K562 (cell line): ENCODE data around the gene CCDC88C. TPM values are rescaled to one million over a fixed set of nuclear protein-coding genes. Genes with fewer than 3 reads are reported as not detected.
A peak's percentile ranks its signal among the peaks of the same experiment; 100 is the strongest.

ENCODE experiments used
- ATAC-seq: fragments of 200-7000 bp; cut with Tn5 transposase; 3 replicates; pipeline ENCODE4 v1.9.1; 2020; ENCODE audit warnings: moderate library complexity
- BruUV-seq: library from RNA; stranded (reverse); fragments of 400-500 nt; replicated peaks from 2 replicates; lab custom pipeline; 2021; lab: Mats Ljungman, UMichigan
- CTCF ChIA-PET: fragments of 300-600 bp; formaldehyde crosslinking; extraction: SDS; loops from one replicate; lab custom pipeline; 2021; ENCODE audit warnings: low intra/inter-chr PET ratio; lab: Yijun Ruan, JAX
- POLR2A ChIA-PET: fragments of 300-600, 350-650 bp; sonication (Branson Sonifier 250); formaldehyde crosslinking; extraction: SDS; loops from one replicate; lab custom pipeline; 2021; ENCODE audit warnings: antibody characterized with exemption, inconsistent platforms; lab: Yijun Ruan, JAX
- DNase-seq, 4 experiments: peaks; one replicate each; pipeline versions ENCODE4 v3.0.0 to v3.0.0-alpha.2; 2011 to 2018; ENCODE audit warnings: low spot score in 3 of 4, mixed read lengths in 3 of 4; ENCODE audit errors: extremely low read depth in 1 of 4
- FAIRE-seq: peaks from 2 replicates; lab custom pipeline; 2011; peaks lifted over from hg19 to GRCh38; lab: Jason Lieb, UNC
- H2AFZ ChIP-seq: 2 replicates; pipeline ENCODE4 v1.6.0; 2011; ENCODE audit warnings: low read depth, low read length, control low read depth, inconsistent platforms
- H3K27ac ChIP-seq: fragments of 200-600 bp; 3 replicates; pipeline ENCODE4 v1.8.0; 2011; ENCODE audit warnings: low read depth, mild to moderate bottlenecking, control low read depth, inconsistent platforms, low read length, moderate library complexity, mixed read lengths; ENCODE audit errors: extremely low read depth
- H3K27me3 ChIP-seq, 2 experiments: fragments of 300-600 bp in 1 of 2; 2 replicates in 1 of 2; 3 replicates in 1 of 2; pipeline versions ENCODE4 v1.6.0 to v1.8.0; 2011; ENCODE audit warnings: inconsistent platforms in 2 of 2, low read length in 2 of 2, mild to moderate bottlenecking in 1 of 2, mixed read lengths in 1 of 2, moderate library complexity in 1 of 2; ENCODE audit not compliant: control insufficient read depth in 2 of 2, insufficient read depth in 2 of 2
- H3K36me3 ChIP-seq: fragments of 300-600 bp; 3 replicates; pipeline ENCODE4 v1.8.0; 2011; ENCODE audit warnings: mild to moderate bottlenecking, low read length, inconsistent platforms; ENCODE audit not compliant: control insufficient read depth, insufficient read depth
- H3K4me1 ChIP-seq, 2 experiments: fragments of 200-600 bp in 1 of 2; replicated peaks in 1 of 2; 2 replicates in 1 of 2; 3 replicates in 1 of 2; pipeline versions ENCODE4 v1.5.1 to v1.8.0; 2011; ENCODE audit warnings: inconsistent platforms in 2 of 2, low read length in 2 of 2, mild to moderate bottlenecking in 1 of 2, mixed read lengths in 1 of 2, moderate library complexity in 1 of 2; ENCODE audit not compliant: control insufficient read depth in 2 of 2, insufficient read depth in 2 of 2
- H3K4me2 ChIP-seq: 2 replicates; pipeline ENCODE4 v1.6.1; 2011; ENCODE audit warnings: low read length, control low read depth, inconsistent platforms, mixed read lengths; ENCODE audit not compliant: insufficient read depth
- H3K4me3 ChIP-seq: fragments of 200-600 bp; sonication (generic), shearing (Covaris generic); 2 replicates; pipeline ENCODE4 v1.5.1; 2016; ENCODE audit warnings: control low read depth, inconsistent platforms
- H3K79me2 ChIP-seq: fragments of 200-600 bp; 3 replicates; pipeline ENCODE4 v1.8.0; 2011; ENCODE audit warnings: low read length, inconsistent platforms; ENCODE audit not compliant: control insufficient read depth, insufficient read depth
- H3K9ac ChIP-seq, 2 experiments: 2 replicates each; pipeline versions ENCODE4 v1.6.0 to v1.6.1; 2011; ENCODE audit warnings: low read depth in 2 of 2, low read length in 2 of 2, control low read depth in 1 of 2, inconsistent platforms in 1 of 2, mild to moderate bottlenecking in 1 of 2, mixed read lengths in 1 of 2; ENCODE audit not compliant: insufficient read depth in 1 of 2
- H3K9me1 ChIP-seq: one replicate; pipeline ENCODE4 v1.6.0; 2011; ENCODE audit warnings: inconsistent platforms, mild to moderate bottlenecking, low read length, moderate library complexity; ENCODE audit not compliant: control insufficient read depth, insufficient read depth
- H3K9me3 ChIP-seq: replicated peaks from 2 replicates; pipeline ENCODE4 v1.5.1; 2011; ENCODE audit warnings: low read depth, low read length, inconsistent platforms; ENCODE audit not compliant: control insufficient read depth, insufficient read depth
- H4K20me1 ChIP-seq: replicated peaks from 2 replicates; pipeline ENCODE4 v1.6.1; 2011; ENCODE audit warnings: low read length, inconsistent platforms, mixed read lengths; ENCODE audit not compliant: control insufficient read depth, insufficient read depth
- ELF1 ChIP-seq: fragments of 200-800 bp; sonication (Bioruptor generic); IDR thresholded peaks from 2 replicates; pipeline ENCODE4 v1.6.1; 2016; ENCODE audit warnings: missing genetic modification characterization, missing compliant biosample characterization
- HEY1 ChIP-seq: fragments of 250-450 bp; sonication (Bioruptor Pico); IDR thresholded peaks from 2 replicates; pipeline ENCODE4 v1.5.0; 2020; ENCODE audit warnings: mild to moderate bottlenecking, moderate library complexity, borderline replicate concordance
- HOXB6 ChIP-seq: fragments of 250-450 bp; sonication (Bioruptor Pico); IDR thresholded peaks from 2 replicates; pipeline ENCODE4 v1.5.1; 2022; ENCODE audit warnings: mild to moderate bottlenecking, borderline replicate concordance
- KDM4B ChIP-seq, 2 experiments: fragments of 450-650 bp in 1 of 2; sonication (generic) in 1 of 2; IDR thresholded peaks; 2 replicates each; pipeline ENCODE4 v1.6.1; 2016 to 2017; ENCODE audit warnings: borderline replicate concordance in 2 of 2, antibody characterized with exemption in 1 of 2, low read depth in 1 of 2, mild to moderate bottlenecking in 1 of 2
- MTA1 ChIP-seq: fragments of 450-650 bp; IDR thresholded peaks from 2 replicates; pipeline ENCODE4 v1.6.1; 2017; ENCODE audit warnings: borderline replicate concordance
- PCBP2 ChIP-seq: fragments of 200-400 bp; formaldehyde crosslinking; IDR thresholded peaks from 2 replicates; pipeline ENCODE4 v1.6.1; 2018; ENCODE audit warnings: low read length, low read depth, mild to moderate bottlenecking, moderate library complexity; ENCODE audit not compliant: poor library complexity, severe bottlenecking
- PHF20 ChIP-seq: fragments of 450-650 bp; IDR thresholded peaks from 2 replicates; pipeline ENCODE4 v1.6.1; 2018; ENCODE audit not compliant: partially characterized antibody
- PML ChIP-seq: IDR thresholded peaks from 2 replicates; pipeline ENCODE4 v1.6.1; 2012; ENCODE audit warnings: low read length, inconsistent platforms
- POLR2H ChIP-seq: IDR thresholded peaks from 2 replicates; pipeline ENCODE4 v1.6.1; 2016; ENCODE audit warnings: missing genetic modification characterization, low read depth, mild to moderate bottlenecking, control low read depth, missing compliant biosample characterization, moderate library complexity
- RB1 ChIP-seq: fragments of 450-650 bp; IDR thresholded peaks from 2 replicates; pipeline ENCODE4 v1.6.1; 2017; ENCODE audit warnings: low read depth, mild to moderate bottlenecking
- SIN3B ChIP-seq: fragments of 450-650 bp; IDR thresholded peaks from 2 replicates; pipeline ENCODE4 v1.6.1; 2017; ENCODE audit warnings: low read depth, mild to moderate bottlenecking, moderate library complexity
- SIRT6 ChIP-seq: IDR thresholded peaks from one replicate; pipeline ENCODE4 v1.6.1; 2012; ENCODE audit warnings: low read depth, mild to moderate bottlenecking, control low read depth, inconsistent platforms, low read length, moderate library complexity
- XRCC4 ChIP-seq: IDR thresholded peaks from one replicate; pipeline ENCODE4 v1.6.1; 2011; ENCODE audit not compliant: insufficient read depth, insufficient read length; ENCODE audit errors: extremely low read depth
- ZBTB9 ChIP-seq: fragments of 450-650 bp; formaldehyde crosslinking; IDR thresholded peaks from 2 replicates; pipeline ENCODE4 v1.4.0; 2020; ENCODE audit warnings: mild to moderate bottlenecking, moderate library complexity
- ZFX ChIP-seq: sonication (generic); formaldehyde crosslinking; IDR thresholded peaks from 2 replicates; pipeline ENCODE4 v1.8.0; 2022; ENCODE audit warnings: mild to moderate bottlenecking, missing genetic modification reagents, moderate library complexity
- ZNF224 ChIP-seq: sonication (generic); formaldehyde crosslinking; IDR thresholded peaks from 2 replicates; pipeline ENCODE4 v1.8.0; 2022; ENCODE audit warnings: mild to moderate bottlenecking, missing genetic modification reagents
- ZNF347 ChIP-seq: fragments of 450-650 bp; formaldehyde crosslinking; IDR thresholded peaks from 2 replicates; pipeline ENCODE4 v1.4.0; 2020; ENCODE audit warnings: low read depth, mild to moderate bottlenecking, moderate library complexity
- ZNF79 ChIP-seq: fragments of 250-450 bp; sonication (Bioruptor Pico); IDR thresholded peaks from 2 replicates; pipeline ENCODE4 v1.4.0; 2020; ENCODE audit warnings: low read depth, mild to moderate bottlenecking, moderate library complexity
- WGBS: fragments of 100-300 bp; shearing (Covaris generic); methylation state at CpG from one replicate; pipeline ENCODE4 v1.1.6; 2016; ENCODE audit warnings: low coverage, mixed read lengths; ENCODE audit not compliant: insufficient coverage; ENCODE audit errors: missing lambda C conversion rate; 5-methylcytosine and 5-hydroxymethylcytosine counted together
- in situ Hi-C: fragments of 300-500 bp; cut with MboI; formaldehyde crosslinking; loops from 4 replicates; pipeline ENCODE4 v1.15.0; 2018; ENCODE audit warnings: inconsistent platforms, mixed read lengths
- intact Hi-C: fragments of 100-400 bp; cut with micrococcal nuclease; formaldehyde crosslinking; loops from 2 replicates; pipeline ENCODE4 v1.14.2; 2022
- polyA plus RNA-seq, 8 experiments: library from polyadenylated mRNA; depleted of rRNA in 4 of 8; stranded (reverse) in 5 of 8; unstranded in 3 of 8; fragments of >200 nt; fragmentation: Nextera tagmentation in 2 of 8; fragmentation: Illumina TruSeq in 1 of 8; extraction: Ambion mirVana in 2 of 8; extraction: Trizol in 1 of 8; gene quantifications; 2 replicates each; pipeline versions ENCODE4 v1.2.1 to v1.2.3, GENCODE V29; 2011 to 2014; ENCODE audit warnings: inconsistent platforms in 1 of 8, missing spikeins in 1 of 8
- total RNA-seq, 7 experiments: library from RNA; depleted of rRNA in 6 of 7; stranded (reverse); fragments of >200 nt in 6 of 7; fragmentation: Illumina TruSeq in 2 of 7; extraction: Trizol in 2 of 7; gene quantifications; 2 replicates each; pipeline versions ENCODE4 v1.2.1 to v1.2.3, GENCODE V29; 2011 to 2021; ENCODE audit warnings: low replicate concordance in 1 of 7
- TF ChIP-seq, protein P1 (sequence below), 3 experiments: IDR thresholded peaks in 2 of 3; conservative IDR thresholded peaks in 1 of 3; 2 replicates each; pipeline ENCODE4 v1.5.1; 2011 to 2012; ENCODE audit warnings: low read length in 3 of 3, mild to moderate bottlenecking in 3 of 3, control low read depth in 2 of 3, improper control_type of control experiment in 1 of 3, inconsistent platforms in 1 of 3, low read depth in 1 of 3, mixed read lengths in 1 of 3, moderate library complexity in 1 of 3; ENCODE audit not compliant: insufficient read depth in 2 of 3

The CCDC88C gene
- total and polyA plus RNA-seq, 9 of the 15 experiments (the other 6 are each of a cell fraction or from before 2014, with no cell fraction given), result 0.62 to 22.5 (median 10.7) TPM

GRCh38 chr14:91264151-91265150, 153.2 kb downstream of the CCDC88C start:
- Histone ChIP-seq H3K4me1 (peaks cover 37 to 43% of the 10 kb centered on the region in 2 experiments), H3K27ac (peak overlapping the region; percentile 84), H3K4me2 (peak overlapping the region; percentile 87)
- TF ChIP-seq HOXB6 (CRISPR knock-in tag), result no peak
- peak; percentile 50; the same call in 1 of the 2 replicates for TF ChIP-seq SIN3B
- TF ChIP-seq ZNF347 (CRISPR knock-in tag), result no peak
- no peak for TF ChIP-seq PCBP2
- TF ChIP-seq, protein P1, sequence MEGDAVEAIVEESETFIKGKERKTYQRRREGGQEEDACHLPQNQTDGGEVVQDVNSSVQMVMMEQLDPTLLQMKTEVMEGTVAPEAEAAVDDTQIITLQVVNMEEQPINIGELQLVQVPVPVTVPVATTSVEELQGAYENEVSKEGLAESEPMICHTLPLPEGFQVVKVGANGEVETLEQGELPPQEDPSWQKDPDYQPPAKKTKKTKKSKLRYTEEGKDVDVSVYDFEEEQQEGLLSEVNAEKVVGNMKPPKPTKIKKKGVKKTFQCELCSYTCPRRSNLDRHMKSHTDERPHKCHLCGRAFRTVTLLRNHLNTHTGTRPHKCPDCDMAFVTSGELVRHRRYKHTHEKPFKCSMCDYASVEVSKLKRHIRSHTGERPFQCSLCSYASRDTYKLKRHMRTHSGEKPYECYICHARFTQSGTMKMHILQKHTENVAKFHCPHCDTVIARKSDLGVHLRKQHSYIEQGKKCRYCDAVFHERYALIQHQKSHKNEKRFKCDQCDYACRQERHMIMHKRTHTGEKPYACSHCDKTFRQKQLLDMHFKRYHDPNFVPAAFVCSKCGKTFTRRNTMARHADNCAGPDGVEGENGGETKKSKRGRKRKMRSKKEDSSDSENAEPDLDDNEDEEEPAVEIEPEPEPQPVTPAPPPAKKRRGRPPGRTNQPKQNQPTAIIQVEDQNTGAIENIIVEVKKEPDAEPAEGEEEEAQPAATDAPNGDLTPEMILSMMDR (IDR thresholded peaks at IDR 0.05 in 2 of 3, conservative IDR thresholded peaks at IDR 0.05 in 1 of 3; ENCODE audit: insufficient read depth in 2 of 3, low read depth in 1 of 3, low read length in 3 of 3), result no peak
- TF ChIP-seq SIRT6, result no peak
- no peak for TF ChIP-seq ZBTB9 (CRISPR knock-in tag)
- no peak for TF ChIP-seq XRCC4
- no peak for TF ChIP-seq PHF20
- peak; percentile 35; the same call in 1 of the 2 replicates for TF ChIP-seq RB1
- TF ChIP-seq POLR2H (tag), result no peak
- TF ChIP-seq ZFX (CRISPR knock-in tag), result peak; percentile 64
- no peak for TF ChIP-seq HEY1
- no peak for TF ChIP-seq ZNF224
- TF ChIP-seq ZNF79 (CRISPR knock-in tag), result no peak
- TF ChIP-seq KDM4B (IDR thresholded peaks at IDR 0.05; ENCODE audit: borderline replicate concordance in 2 of 2, low read depth in 1 of 2), result no peak
- no peak for TF ChIP-seq MTA1
- no peak for TF ChIP-seq ELF1 (tag)
- no peak for TF ChIP-seq PML

More at GRCh38 chr14:91264151-91265150, 153.2 kb downstream of the CCDC88C start:
- Histone ChIP-seq H3K36me3 (no peaks in the 10 kb centered on the region), H3K4me3 (peak overlapping the region; percentile 61), H3K27me3 (no peaks in the 10 kb centered on the region), H3K9ac (peak overlapping the region; percentile 88 to 93), H4K20me1 (no peaks in the 10 kb centered on the region), H3K9me1 (no peaks in the 10 kb centered on the region), H3K79me2 (peaks cover 31% of the 10 kb centered on the region), H3K9me3 (no peaks in the 10 kb centered on the region), H2AFZ (peak overlapping the region; percentile 87)
- TSS peak; percentile 64 for BruUV-seq
- in situ Hi-C loops, result no loop called here
- FAIRE-seq (peak; percentile 23), ATAC-seq (peak; percentile 64), DNase-seq (peak; percentile 46 to 63 (median 56))
- WGBS, result 3% methylated on average over 15 of the region's 69 CpGs
- CTCF ChIA-PET, result no interaction called here
- POLR2A ChIA-PET, result interaction anchor here (0.6 to 1.8 kb wide), 5 partner anchors 9 to 45 kb away, joined by 3 to 7 read pairs (median 4); no protein-coding TSS in a partner anchor
- intact Hi-C loops, result loop anchor here (5.0 kb wide), 1 partner anchor 62 kb away; no protein-coding TSS in a partner anchor
